CD4-positive, alpha-beta T cell treated with Interleukin-4 for 4 hours (primary cell): ENCODE results near the gene DPP4.

Experiments
- DNase-seq: peaks from one replicate; pipeline ENCODE4 v3.0.0-alpha.2; 2020

The DPP4 gene

DNA sequence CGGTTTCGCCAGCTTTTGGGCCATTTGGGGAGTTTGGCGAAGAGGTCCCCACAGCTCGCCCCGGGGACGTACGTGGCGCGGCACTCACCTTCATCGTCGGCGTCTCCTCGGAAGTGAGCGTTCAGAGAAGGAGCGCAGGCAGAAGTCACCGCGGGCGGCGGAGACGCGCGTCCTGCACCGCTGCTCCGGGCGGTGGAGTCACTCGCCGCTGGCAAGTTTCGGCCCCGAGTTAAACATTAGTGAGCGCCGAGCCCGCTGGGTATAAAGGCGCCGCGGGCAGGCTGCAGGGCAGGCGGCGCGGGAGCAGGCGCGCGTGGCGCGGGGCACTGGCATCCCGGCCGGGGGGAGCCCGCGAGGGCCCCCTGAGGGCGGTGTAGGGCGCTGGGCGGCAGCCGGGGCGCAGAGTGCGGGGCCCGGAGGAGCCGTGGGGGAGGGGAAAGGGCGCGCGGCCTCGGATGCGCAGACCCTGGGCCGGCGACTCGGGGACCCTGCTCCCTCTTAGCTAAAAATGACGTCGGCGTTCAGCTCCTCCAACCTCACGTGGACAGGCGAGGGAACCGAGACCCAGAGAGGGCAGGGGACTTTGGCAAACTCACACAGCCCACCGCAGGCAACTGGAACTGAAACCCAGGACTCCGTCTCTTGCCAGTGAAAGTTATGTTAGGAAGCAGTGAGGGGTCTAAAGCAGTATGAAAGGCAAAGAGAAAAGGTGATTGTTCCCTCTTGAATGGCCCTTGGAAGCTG, at the start of gene DPP4:
DPP4 (minus strand) TSS at position 328 of the 744 bp plus-strand sequence; CDS start at position 94, 234 bp downstream.
- peak; percentile 43 for DNase-seq

DNA sequence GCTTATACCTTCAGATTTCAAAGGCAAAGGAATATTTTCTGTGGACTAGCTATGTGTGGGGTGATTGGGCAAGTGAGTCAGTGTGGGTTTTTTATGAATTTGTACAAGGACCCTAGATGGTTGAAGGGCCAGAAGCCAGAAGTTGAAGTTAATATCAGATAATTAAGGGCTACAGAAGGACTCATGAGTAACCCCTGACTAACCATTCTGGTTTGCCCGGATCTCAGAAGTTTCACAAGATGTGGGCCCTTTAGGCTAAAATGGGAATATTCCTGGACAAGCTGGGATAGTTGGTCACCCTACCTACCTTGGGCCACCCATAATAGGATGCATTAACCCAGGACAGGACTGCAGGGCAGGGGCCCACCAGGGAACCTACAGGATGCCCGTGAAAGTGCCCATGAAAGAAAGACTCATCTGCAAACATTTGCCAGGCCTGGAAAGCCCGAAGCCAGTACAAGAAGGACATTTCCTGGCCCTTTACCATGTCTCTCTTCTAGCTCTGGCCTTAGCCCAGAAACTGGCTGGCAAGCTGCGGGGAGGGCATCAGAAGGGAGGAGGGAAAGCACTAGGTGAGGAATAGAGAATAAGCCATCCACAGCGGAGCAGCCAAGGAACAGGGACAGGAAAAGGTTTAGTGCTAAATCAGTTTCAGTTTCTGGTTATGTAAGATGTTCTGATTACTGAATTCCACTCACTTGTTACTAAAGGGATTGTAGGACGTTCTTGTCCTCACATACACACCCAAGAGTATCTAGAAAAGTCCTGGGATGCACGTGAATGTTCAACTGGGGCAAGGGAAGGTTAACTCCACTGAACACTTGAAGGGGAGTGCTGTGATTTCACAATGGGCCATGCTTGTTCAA, 44.4 kb upstream of the DPP4 start:
- DNase-seq, result no peak

DNA sequence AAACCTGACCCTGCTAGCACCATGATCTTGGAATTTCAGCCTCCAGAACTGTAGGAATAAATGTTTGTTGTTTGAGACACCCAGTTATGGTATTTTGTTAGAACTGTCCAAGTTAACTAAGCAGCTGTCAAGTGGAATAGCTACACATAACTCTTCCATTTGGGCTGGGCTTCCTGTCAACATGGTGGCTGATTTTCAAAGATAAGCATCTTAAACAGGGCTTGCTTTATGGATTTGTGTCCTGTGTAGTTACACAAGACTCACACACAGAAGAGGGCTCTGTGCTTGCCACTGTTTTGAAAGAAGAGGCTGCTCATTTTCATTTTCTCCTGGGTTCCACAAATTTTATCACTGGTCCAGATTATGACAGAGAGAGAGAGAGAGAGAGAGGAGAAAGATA, 42.3 kb upstream of the DPP4 start:
- DNase-seq, result no peak

DNA sequence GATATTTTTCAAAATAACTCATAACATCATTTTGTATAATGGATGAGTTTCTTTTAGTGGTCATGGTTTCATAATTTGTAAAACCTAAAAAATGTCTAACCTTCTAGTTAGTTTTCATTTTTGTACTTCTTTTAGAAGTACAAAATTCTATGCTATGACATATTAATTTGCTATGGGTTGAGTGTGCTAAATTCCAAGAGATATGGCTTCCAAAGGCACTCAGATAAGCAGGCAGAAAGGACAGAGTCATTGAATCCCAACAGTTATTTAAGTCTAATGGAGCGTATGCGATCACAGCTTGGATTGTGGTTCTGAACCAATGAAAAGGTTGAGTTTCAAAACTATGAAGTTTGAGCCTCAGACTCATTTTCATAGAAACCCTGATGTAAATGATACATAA, 41.1 kb upstream of the DPP4 start:
- no peak for DNase-seq

DNA sequence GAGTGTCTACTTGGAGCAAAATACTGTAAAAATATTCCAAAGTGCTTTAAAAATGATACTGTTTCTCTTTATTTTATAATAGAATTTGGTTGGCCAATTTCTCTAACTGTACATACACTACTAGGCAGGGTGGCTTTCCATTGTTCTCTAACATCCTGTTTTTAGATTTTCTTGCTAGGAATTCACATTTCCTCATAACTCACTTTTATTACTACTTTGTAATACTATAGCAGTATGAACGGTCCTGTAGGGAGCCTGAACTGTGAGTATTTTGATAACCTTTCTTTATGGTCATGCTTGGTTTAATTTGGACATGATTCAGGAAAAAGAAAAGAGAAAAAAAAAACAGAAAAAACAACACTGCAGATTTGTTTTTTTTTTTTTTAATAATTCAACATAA, 40.3 kb upstream of the DPP4 start:
- DNase-seq, result no peak

DNA sequence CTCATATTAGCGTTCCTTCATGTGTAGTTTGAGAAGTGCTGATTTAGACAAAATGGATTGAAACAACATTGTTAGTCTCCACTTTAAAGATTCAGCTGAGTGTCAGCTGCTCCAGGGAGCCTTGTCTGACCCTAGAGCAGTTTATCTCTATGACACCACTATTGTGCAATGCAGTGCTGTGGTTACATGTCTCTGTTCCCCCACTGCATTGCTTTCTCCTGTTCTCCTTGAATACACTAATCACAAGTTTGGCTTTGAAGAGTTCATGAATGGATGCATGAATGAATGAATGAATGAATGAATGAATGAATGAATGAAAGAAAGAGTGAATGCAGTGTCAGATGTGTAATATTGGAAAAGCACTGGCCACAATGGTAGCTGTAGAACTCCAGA, 39.8 kb upstream of the DPP4 start:
- DNase-seq, result no peak

DNA sequence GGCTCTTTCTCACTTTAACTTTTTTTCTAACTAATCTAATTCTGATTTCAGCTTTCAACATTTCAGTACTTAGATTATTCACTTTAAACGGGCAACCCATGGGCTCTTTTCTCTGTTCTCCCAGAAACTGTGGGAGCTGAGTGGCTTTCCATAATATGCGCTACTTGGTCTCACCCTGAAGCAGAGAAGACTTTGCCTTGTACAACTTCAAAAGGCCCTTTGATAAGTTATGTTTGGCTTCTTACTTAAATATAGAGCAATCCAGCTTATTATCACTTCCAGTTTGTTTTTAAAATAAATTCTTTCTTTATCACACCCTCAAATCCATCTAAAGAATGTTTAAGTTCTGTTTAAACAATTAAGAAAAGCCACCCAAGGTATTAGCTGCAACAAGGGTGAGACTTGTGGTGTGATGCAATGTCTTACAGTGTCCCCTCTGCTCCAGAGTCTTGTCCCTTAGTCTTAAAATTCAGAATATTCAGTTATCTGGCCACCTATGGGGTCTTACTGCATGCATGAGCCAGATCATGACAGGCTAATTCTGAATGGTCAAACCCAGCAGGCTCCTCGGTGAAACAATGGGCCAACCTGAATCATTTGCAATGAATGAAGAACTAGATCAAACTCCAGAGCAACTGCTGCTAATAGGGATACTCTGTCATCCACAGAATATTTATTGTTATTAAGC, 39.2 kb upstream of the DPP4 start:
- no peak for DNase-seq

DNA sequence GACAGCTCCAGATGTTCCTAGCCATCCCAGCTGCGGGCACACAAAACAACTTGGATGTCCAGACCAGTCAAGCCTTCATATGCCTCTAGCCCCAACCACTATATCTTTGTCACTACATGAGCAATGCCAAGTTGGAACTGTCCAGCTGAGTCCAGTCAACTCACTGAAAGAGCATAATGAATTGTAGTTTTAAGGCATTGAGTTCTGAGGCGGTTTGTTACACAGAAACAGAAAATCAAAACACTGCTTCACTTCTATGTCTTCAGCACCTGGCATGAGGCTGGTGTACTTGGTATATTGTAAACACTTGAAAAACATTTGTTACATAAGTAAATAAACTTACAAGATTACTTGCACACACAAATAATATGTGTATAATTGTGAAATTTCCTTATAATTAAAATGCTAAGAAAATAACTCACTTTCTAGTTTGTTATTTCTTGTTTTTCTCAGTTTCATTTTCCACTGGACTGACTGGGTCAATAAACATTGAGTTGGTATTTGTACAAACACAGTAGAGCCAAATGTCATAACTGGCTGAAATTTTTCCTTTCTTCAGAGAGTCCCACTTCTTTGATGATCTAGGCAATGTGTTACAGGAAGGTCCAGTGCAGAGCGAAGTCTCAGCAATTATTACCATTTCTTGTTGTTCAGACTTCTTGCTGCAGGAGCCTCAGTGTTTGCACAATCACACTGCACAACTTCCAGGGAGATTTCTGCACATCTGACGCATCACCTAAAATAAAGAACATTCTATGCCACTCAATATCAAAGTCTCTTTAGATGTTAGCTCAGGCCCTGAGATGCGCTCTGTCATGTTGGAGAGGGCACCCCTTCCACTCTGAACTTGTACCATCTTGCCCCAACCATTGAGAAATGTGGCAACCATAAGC, 38.2 kb upstream of the DPP4 start:
- DNase-seq, result no peak

DNA sequence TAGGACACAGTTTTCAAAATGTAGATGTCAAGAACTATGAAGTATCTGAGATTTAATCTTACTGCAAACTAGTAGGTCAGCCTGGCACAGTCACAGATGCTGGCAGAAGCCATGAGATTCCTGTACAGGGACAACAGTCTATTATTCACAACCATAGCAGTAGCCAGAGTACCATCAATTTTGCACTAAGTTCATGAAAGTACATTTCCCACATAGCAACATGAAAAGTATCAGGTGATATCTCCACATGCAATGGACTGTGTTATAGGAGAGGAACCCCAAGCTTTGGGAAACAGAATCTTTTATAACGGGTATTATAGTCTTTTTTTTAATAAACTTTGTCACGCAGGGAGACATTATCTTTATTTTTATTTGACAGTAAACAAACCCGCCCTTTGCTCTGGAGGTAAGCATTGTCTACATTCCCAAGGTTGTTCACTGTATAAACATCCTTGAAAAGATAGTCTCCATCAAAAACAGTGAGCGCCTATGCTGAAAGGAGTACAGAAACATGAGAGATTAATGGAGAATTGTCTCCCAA, 33.4 kb upstream of the DPP4 start:
- no peak for DNase-seq

DNA sequence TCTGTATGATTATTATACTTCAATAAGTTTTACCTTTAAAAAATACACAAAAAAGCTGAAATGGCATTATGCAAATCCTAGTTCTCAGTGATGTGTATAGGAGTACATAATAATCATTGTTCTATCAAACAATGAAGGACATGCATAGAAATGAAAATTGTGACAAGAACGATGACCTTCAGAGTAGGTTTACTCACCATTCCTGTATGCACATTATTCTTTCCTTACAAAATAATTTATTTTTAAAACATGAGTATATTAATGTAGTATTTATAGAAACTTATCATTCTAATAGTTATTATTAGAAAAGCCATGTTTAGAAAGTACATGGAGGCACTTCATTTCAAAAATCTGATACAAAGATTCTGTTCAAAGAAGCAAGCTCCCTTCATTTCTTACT, 32.7 kb upstream of the DPP4 start:
- DNase-seq, result no peak

DNA sequence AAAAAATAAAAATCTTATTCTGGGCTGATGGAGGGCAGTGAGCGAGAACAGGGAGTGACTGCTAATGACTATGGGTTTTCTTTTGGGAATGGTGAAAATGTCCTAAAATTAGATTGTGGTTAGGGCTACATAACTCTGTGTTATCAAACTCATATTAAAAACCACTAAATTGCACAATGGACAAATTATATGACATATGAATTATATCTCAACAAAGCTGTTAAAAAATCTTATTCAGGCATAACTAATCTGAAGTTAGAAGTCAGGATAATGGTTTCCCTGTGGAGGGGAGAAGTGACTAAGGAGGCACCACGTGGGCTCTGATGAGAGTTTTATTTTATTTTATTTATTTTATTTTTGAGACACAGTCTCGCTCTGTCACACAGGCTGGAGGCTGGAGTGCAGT, 32.1 kb upstream of the DPP4 start:
- DNase-seq, result no peak

DNA sequence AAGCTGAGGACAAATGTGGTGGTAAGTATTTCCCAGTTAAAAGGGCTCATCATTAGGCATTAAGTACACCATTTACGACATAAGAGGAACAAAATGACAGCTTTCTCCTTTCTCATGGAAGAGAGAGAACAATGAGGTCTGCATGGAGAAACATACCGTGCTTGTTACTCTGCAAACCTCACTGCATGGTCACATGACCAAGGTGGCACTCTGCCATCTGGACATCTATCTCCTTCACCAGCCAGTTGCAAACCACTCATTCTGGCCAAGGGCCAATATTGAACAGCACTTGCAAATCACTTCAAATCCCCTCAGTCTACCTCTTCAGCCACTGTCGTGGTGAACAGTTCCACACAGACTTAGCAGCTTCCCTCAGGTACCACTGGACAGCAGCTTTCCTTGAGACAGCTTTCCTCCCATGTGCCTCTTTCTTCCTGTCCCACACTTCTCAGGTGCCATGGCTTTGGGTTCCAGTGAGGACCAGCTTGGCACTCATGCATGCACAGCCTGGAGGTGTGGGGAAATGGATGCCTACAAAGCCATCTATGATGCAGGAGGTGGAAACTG, 29.5 kb upstream of the DPP4 start:
- DNase-seq, result no peak

DNA sequence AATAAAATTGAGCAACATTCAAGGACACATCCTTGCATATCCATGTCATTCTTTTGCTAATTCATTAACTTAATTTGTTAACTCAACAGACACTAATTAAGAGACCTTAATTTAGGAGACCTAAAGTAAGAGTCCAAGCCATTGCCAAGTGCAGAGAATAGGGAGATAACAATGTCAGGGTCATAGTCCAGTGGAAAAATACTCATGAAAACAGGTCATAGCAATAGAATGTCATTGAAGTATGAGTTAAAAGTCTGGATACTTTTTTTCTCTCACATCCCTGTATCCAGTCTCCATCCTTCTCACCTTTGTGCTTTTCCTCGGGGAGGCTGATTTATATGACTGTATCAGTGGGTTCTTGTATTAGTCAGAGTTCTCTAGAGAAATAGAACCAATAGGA, 26.6 kb upstream of the DPP4 start:
- no peak for DNase-seq

DNA sequence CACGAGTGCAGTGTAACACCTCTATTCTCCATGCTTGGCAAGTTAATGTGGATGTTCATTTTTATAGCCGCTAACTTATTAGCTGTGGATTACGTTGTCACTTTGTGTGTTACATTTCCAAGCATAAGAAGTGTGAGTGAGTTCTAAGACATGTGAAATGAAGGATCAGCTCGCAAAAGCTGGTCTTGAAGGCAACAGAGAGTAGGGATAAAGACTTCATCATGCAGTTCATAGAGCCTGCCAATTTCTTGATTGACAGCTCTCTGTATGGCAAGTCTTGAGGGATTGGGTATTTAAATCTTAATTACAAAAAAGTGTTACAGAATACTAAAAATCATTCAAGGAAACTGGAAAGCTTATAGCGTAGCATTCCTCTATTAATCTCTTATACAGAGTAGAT, 25.8 kb upstream of the DPP4 start:
- no peak for DNase-seq

DNA sequence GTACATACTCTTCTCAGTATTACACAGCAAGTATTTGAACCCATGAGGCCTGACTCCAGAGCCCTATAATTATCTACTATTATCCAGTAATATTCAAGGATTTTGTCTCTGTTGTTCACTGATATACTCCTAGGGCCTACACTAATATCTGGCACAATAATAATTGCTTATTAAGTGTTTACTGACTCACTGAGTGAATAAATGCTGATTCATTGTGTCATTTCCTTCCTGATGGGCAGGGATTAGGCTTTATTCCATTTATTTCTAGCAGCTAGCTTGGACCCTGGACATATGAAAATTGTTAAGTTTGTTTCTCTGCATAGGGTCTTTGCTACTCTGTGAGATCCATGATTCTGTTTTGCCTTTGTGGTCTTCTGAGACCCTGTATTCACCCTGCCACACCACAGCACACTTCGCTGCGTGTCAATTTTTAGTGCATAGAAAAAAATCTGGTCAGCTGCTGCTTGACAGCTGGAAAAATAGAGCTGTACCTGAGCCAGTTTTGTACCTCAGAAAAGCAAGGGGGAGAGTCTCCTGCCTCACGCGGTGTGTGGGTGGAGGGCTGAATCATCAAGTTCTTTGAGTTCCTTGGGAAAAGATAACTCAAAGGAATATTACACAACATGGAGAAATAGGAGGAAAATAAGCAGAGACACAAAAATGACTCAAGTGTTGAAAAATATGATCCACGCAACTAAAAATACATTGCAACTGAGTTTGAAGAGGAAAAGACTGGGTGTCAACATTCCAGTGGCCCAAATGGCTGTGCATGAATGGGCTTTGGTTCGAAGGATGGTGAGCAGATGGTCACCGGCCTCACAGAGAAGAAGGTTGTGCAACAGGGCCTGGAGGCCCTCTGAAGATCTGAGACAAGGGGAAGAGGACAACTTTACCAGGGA, 18.9 kb upstream of the DPP4 start:
- no peak for DNase-seq

DNA sequence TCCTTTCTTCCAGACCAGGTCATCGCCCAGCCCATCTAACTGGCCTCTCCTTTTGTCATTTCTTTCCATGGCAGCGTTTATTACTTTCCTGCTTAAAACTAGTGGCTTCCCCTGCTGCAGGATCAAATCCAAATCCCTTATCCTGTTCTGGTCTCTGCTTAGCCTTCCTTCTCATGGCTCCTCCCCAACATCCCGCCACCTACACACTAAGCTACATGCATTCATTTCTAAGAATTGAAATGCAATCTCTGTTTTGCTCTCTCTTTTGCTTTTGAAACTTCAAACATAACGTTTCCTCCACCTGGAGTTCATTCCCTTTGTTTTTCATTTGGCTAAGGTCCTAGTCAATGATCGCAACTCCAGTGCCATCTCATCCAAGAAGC, 18.0 kb upstream of the DPP4 start:
- DNase-seq, result no peak

DNA sequence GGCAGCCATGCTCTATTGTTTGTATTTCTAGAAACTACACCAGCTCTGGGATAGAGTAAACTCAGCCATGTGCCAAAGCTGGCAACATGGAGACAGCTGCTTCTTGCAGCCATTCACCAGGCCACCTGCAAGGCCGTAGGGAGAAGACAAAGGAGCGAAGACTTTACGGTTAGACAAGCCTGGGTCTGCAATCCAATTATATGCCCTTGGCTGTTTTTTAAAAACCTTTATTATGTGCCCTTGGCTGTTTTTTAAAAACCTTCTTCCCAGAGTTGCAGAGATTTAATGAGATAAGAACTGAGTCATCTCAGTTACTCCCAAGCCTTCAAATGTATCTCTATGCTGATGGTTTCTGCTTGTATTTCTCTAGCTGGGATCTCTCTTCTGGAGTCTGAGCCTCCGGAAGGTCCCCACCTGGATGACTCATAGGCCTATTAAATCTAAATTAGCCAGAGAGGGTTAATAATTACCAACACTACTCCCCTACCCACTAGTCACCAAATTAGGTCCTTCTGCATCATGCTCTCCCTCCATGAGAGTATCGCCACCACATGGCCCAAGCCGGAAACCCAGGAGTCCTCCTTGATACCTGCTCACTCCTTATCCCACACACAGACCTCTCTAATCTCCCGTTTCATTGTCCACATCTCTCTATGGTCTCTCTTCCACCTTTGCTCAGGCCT, 17.5 kb upstream of the DPP4 start:
- DNase-seq, result peak; percentile 16

DNA sequence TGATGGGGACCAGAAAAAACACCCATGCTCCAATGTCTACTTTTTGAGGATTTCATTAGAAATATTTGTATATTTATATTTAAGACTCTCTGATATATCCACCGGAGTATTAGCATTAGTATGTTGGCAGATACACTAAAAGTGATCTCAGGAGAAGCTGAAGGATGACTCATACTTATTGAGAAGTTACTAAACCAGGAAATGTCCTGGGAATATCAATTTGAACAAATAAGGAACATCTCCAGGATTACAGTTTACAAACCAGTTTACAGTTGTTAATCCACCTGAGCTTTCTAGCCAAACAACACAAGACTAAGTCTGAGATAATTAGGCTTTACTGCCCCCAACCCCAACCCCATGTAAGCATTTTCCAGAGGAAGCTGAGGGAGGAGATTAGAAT, 16.1 kb upstream of the DPP4 start:
- DNase-seq, result no peak

DNA sequence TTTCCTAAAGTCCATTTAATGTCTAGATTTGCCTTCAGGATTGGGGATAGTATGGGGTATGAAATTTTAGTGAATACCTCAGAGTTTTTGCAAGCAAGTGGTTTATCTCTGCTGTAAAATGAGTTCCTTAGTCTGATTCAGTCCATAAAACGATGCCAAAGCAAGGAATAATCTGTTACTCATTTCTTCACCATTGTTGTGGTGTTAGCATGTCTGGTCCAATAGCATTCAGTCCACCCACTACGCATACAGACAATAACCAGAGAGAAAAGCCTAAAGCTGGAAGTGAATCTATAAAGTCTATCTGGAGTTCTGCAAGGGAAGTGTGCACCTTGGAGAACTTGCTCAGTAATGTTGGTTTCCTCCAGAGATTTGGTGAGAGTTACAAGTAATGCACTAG, 12.9 kb upstream of the DPP4 start:
- DNase-seq, result no peak
